Fibroblast of upper back skin (primary cell): ENCODE measurements around the gene PRSS57.

ENCODE experiments used
- DNase-seq: peaks from one replicate; pipeline ENCODE4 v3.0.0-alpha.2; 2013

The PRSS57 gene

GRCh38 chr19:688992-689391, 6.3 kb downstream of the PRSS57 start:
- DNase-seq, result no peak

- no peak for DNase-seq
Observed at GRCh38 chr19:688214-688613, 7.0 kb downstream of the PRSS57 start.

GRCh38 chr19:687569-688166, 7.6 kb downstream of the PRSS57 start:
- DNase-seq, result no peak

DNA sequence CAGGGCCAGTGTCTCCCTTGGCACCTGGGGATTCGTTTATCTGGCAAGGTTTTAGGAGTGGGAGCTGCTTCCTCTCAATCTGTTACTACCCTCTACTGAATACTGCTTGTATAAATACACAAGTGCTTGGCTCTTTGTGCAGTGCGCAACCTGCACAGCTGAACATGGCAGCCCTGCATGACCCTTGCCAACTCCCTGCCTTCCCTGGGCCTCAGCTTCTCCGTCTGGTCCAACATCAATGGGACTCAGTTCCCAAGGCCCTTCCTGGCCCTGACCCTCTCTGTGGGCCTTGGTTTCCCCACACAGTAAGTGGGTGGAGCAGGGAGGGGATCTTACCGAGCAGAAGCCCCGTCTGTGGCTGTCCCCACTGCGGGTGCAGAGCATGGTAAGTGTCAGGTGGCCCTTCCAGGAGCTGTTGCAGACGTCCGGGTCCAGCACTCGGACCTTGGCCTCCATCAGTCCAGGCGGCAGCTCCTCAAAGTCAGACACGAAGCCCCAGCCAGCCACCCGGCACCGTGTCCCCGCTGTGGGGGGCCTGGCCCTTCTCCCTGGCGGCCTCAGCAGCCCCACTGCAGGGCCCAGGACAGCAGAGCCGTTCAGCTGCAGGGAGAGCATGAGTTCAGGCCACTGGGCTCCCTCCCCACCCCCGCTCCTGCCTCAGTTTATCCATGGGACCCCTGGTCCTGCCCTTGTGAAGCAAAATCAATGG, 8.5 kb downstream of the PRSS57 start:
- no peak for DNase-seq

DNA sequence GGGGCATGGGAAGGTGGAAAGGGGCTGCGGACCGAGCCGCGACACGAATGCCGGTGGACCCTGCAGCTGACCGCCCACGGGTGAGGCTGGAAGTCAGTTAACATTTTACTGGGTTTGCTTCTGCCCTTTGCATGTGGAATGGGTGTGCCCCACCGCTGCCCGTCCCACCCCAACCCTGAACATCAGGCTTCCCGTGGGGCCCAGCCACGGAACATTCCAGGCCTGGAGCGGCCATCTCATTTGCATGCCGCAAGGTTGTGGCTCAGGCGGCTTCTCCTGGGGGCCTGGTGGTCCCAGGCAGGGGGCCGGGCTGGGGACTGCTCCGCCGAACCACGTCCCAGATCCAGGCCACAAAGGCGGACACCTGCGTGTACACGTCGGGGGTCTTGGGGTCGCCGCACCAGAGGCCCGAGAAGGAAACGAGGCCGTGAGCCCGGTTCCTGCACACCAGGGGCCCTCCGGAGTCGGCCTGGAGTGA, 9.8 kb downstream of the PRSS57 start:
- no peak for DNase-seq

DNA sequence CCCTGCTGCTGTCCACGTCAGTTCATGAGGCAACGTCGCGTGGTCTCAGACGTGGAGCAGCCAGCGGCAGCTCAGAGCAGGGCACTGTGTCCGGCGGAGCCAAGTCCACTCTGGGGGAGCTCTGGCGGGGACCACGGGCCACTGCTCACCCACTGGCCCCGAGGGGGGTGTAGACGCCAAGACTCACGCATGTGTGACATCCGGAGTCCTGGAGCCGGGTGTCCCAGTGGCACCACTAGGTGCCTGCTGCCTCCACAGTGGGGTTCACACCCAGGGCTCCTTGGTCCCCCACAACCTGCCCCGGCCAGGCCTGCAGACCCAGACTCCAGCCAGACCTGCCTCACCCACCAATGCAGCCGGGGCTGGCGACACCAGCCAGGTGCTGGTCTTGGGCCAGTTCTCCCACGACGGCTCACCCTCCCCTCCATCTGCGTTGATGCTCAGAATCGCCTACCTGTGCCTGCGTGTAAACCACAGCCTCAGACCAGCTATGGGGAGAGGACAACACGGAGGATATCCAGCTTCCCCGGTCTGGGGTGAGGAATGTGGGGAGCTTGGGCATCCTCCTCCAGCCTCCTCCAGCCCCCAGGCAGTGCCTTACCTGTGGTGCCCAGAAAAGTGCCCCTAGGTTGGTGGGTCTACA, 12.5 kb downstream of the PRSS57 start:
- no peak for DNase-seq

GRCh38 chr19:681029-682019, 13.9 kb downstream of the PRSS57 start:
- DNase-seq, result no peak

GRCh38 chr19:680287-681028, 14.8 kb downstream of the PRSS57 start:
- peak; percentile 98 for DNase-seq

GRCh38 chr19:679418-680286, 15.6 kb downstream of the PRSS57 start:
- peak; percentile 75 for DNase-seq

GRCh38 chr19:678791-679388, 16.4 kb downstream of the PRSS57 start:
- DNase-seq, result peak; percentile 9

DNA sequence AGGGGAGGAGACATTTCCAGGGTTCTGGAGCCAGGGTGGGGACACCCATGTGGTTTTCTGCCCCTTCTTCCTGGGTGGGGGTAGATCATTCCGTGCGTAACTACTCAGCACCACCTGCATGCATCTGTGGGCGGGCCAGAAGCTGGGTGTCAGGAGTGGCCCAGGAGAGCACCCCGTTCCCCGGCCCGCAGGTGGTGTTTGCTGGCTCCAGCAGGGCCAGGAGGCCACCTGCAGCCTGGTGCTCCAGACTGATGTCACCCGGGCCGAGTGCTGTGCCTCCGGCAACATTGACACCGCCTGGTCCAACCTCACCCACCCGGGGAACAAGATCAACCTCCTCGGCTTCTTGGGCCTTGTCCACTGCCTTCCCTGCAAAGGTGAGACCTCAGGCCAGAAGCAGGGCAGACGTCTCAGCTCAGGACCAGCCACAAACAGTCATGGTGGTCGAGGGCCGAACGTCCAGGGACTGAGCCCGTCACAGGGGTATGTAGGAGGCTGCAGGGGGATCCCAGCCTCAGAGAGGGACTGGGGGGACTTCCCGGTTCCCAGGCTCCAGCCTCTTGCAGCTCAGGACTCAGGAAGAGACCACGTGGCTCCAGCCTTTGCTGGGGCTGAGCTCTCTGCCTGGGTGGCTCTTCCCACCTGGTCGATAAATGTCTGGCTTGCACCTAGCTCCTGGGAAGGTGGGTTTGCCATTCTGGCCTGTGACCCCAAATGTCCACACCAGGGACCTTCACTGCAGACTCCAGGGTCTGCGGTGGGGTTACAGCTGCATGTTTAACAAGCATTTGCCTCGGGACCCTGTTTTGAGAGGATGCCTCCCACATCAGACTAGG, 17.4 kb downstream of the PRSS57 start:
- DNase-seq, result peak; percentile 45

GRCh38 chr19:677201-677600, 18.1 kb downstream of the PRSS57 start:
- peak; percentile 89 for DNase-seq

GRCh38 chr19:676339-677105, 18.7 kb downstream of the PRSS57 start, which contains the start of gene FSTL3:
Gene FSTL3 (plus strand): TSS chr19:676392. CDS start chr19:676424, 32 bp downstream.
- peak; percentile 9 for DNase-seq

DNA sequence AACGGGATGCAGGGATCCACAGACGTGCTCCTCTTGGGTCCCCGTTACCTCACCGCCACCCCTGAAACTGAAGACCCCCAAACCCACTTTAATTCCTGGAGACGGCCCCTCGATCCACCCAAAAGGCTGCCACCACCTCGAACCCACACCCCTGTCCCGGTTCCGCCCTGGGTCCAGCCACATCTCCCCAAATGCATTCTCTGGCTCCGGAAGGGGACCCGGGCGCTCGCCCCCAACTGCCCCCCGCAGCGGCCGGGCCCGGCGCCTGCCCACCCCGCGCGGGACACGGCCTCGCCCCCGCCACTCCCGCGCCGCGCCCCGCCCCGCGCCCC, 19.3 kb downstream of the PRSS57 start:
- DNase-seq, result no peak

GRCh38 chr19:674282-675151, 20.7 kb downstream of the PRSS57 start:
- DNase-seq, result no peak

GRCh38 chr19:670609-671075, 24.6 kb downstream of the PRSS57 start:
- no peak for DNase-seq

GRCh38 chr19:668675-669434, 26.4 kb downstream of the PRSS57 start:
- DNase-seq, result peak; percentile 16
